Choroid plexus epithelial cell (primary cell): ENCODE results near the gene FAM81A.
"Not testable (repeated sequence)": the region's sequence is repeated elsewhere in the genome, so short reads cannot be mapped to it uniquely, and the experiment has no call there.

Source experiments
- DNase-seq: peaks from one replicate; pipeline ENCODE4 v3.0.0-alpha.2; 2010; ENCODE audit warnings: low read depth
- H3K4me3 ChIP-seq: 2 replicates; pipeline ENCODE4 v1.5.1; 2011; ENCODE audit warnings: low read depth, mild to moderate bottlenecking, control low read depth, low read length, moderate library complexity
- CTCF ChIP-seq: conservative IDR thresholded peaks from 2 replicates; pipeline ENCODE4 v1.5.1; 2011; ENCODE audit warnings: low read depth, mild to moderate bottlenecking, control low read depth, inconsistent platforms, low read length, moderate library complexity

FAM81A gene

GRCh38 chr15:59399465-59400102, 38.4 kb upstream of the FAM81A start:
- H3K4me3 ChIP-seq = no peak overlapping the region
- no peak for DNase-seq
- TF ChIP-seq CTCF = no peak

- DNase-seq = no peak
- no peak overlapping the region for H3K4me3 ChIP-seq
- TF ChIP-seq CTCF = no peak
Observed at GRCh38 chr15:59400103-59400813, 37.7 kb upstream of the FAM81A start.

- DNase-seq, H3K4me3 ChIP-seq: not testable (repeated sequence)
Observed at GRCh38 chr15:59401051-59401823, 36.7 kb upstream of the FAM81A start.

GRCh38 chr15:59401824-59402569, 36.0 kb upstream of the FAM81A start:
- H3K4me3 ChIP-seq = no peak overlapping the region
- DNase-seq = no peak
- TF ChIP-seq CTCF = no peak

GRCh38 chr15:59405079-59405478, 32.9 kb upstream of the FAM81A start:
- TF ChIP-seq CTCF = no peak
- DNase-seq = no peak
- no peak overlapping the region for H3K4me3 ChIP-seq

GRCh38 chr15:59406446-59406845, 31.5 kb upstream of the FAM81A start:
- H3K4me3 ChIP-seq = no peak overlapping the region
- DNase-seq = no peak
- no peak for TF ChIP-seq CTCF

- TF ChIP-seq CTCF = no peak
- H3K4me3 ChIP-seq = no peak overlapping the region
- no peak for DNase-seq
Observed at GRCh38 chr15:59407946-59408345, 30.0 kb upstream of the FAM81A start.
